Ammon's horn (tissue), 1 donor: ENCODE data around the gene ADGRG3.

ENCODE experiments used
- DNase-seq: peaks from one replicate; pipeline ENCODE4 v3.0.0-alpha.2; 2016; ENCODE audit warnings: low spot score

The ADGRG3 gene

DNA sequence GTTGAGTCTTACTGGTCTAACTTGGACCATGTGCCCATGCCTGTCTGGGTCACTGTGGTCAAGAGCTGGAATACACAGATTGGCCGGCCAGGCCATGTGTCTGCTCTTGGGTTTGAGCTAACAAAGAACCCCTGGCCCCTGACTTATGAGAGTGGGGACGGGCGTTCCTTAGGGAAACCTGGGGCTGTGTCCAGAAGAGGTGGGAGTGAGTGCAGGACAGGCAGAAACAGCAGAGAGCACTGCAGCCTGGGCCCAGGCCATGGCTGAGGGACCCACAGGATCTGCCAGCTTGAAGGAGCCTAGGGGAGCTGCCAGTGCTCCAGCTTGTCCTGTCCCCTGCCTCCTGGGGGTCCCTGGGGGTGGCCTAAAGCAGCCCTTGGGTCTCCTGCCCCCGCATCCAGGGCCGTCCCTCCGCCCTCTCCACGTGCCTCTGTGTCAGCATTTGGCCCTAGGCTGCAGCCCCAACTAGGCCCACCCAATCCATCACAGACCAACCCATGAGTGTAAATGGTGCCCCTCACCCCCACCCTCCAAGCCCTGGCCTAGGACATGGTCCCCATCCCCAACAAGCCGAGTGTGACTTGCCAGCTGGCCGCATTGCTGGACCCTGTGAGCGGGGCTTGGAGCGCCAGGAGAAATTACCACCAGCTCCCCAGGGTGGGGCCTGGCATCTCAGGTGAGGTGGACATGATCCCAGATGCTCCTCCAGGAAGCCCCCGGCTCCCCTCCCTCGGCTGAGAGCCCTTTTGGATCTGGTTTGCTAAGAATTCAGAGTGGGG, 14.0 kb downstream of the ADGRG3 start:
- DNase-seq = no peak

DNA sequence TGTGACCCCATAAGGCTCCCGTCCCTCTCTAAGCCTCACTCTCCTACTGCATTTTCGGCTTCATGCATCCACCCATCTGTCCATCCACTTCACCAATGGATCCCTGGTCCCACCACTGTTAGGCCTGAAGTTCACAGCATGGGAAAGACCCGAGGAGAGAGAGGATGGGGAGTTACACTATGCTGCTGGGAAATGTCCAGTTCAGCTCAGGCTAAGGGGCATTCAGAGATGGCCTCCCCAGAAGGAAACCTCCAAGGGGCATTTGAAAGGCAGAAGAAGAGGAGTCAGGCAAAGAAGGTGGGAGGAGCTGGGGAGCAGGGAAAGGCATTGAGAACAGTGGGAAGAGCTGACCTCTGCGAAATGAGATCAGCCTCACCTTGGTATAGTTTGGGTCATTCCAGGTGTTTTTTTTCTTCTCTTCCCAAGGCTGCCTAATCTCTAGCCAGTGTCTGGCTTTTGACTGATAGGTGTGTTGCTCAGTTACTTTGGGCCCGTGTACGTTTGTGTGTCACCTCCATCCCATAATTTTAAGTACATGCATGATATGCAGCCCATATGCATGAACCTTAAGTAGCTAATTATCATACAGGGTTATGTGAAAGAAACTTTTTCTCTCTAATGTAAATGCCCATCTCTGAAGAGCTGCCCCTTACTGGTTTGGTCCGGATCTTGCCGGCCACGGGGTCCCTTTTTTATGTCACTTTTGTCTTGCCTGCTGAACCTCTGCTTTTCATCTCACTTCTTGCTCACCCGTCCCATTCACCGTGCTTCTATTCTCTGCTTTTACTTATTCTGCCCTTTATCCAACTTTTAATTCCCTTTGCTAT, 14.9 kb downstream of the ADGRG3 start:
- DNase-seq = no peak

DNA sequence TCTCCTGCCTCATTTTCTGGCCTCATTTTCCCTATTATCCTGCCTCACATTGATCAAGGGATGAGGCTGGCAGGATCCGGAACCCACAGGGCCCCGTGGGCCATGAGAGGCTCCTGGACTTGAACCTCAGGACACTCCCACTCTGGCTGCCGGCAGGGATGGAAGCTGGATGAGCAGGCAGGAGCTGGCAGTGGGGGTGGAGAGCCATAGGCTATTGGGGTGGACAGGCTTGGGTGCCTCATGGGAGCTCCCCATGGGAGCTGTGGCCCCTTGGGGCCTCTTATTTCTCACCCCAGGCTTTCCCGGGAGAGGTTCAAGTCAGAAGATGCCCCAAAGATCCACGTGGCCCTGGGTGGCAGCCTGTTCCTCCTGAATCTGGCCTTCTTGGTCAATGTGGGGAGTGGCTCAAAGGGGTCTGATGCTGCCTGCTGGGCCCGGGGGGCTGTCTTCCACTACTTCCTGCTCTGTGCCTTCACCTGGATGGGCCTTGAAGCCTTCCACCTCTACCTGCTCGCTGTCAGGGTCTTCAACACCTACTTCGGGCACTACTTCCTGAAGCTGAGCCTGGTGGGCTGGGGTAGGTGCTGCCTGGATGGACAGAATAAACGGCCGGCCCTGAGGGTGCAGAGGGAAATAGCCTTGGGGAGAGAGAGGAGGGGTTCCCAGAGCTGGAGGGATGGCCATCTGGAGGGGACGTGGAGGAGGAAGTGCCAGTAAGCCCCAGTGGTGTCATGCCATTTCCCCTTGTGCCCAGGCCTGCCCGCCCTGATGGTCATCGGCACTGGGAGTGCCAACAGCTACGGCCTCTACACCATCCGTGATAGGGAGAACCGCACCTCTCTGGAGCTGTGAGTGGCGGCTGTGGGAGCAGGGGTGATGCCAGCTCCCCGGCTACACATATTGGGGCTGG, 15.8 kb downstream of the ADGRG3 start:
- DNase-seq = no peak

DNA sequence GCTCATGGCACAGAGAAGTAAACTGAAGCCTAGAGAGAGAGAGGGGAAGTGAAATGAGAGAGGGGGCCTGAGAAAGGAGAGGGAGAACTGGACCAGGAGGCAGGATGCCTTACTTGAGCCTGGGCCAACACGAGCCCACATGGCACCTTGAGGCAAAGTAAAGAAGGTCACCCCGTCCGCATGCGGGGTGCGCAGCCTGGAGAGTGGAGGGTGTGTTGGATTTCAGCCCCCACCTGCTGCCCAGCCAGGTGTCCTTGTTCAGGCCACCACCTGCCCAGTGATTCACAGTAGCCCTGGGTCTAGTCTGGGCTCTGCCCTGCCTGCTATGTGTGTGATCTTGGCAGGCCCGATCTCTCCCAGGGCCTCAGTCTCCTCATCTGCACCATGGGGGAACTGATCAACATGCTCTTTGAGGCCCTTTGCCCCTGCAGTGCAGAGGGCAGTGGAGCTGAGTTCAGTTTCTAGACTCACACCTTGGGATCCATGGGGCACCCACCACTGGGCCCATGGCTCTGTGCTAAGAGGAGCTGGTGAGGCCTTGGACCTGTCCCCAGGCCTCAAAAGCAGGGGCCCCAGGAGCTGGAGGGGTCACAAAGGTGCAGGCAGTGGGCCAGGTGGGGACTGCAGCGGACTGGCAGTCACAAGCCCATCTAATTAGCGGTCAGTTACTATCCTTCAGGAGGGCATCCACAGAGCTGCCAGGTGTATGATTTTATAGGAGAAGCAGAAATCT, 16.7 kb downstream of the ADGRG3 start:
- DNase-seq = no peak

DNA sequence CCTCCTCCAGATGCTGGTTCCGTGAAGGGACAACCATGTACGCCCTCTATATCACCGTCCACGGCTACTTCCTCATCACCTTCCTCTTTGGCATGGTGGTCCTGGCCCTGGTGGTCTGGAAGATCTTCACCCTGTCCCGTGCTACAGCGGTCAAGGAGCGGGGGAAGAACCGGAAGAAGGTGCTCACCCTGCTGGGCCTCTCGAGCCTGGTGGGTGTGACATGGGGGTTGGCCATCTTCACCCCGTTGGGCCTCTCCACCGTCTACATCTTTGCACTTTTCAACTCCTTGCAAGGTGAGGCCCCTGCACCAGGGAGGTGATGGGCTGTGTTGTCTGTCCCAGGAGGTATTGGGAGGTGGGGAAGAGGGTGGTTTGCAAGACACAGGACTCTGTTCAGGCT, 17.5 kb downstream of the ADGRG3 start:
- no peak for DNase-seq

DNA sequence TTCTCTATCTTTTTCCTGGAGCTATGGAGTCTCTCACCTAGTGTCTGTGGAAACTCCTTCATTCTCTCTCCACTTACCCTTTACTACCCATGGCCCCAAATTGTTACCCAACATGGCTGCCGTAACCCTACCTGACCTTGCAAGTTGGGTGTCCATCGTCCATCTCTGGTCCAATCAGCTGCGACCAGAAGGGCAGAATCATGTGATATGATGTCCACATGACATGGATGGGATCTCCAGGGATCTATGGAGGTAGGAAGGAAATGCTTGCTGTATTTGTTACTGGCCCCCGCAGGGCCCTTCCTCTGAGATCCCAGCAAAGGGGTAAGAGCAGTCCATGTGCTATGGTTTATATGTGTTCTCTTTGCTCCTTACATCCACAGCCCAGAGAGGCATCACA, 18.5 kb downstream of the ADGRG3 start:
- no peak for DNase-seq

DNA sequence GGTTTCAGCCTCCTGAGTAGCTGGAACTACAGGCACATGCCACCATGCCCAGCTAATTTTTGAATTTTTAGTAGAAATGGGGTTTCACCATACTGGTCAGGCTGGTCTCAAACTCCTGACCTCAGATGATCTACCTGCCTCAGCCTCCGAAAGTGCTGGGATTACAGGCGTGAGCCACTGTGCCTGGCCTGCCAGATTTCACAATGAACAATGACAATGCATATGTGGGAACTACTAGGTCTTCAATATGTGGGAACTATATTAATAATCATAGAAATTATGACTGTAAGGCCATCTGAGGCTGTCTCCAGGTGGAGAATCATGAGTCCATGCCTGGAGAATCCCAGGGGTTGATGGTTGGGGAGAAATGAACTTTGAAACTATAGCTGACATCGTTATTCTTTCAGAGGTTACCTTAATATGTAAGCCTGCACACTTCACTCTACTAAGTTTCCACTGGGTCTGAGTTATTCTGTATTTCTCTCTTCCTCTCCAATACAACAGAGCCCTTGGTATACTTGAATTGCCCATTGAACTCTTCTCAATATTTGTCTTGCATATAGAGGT, 19.3 kb downstream of the ADGRG3 start:
- DNase-seq = no peak

DNA sequence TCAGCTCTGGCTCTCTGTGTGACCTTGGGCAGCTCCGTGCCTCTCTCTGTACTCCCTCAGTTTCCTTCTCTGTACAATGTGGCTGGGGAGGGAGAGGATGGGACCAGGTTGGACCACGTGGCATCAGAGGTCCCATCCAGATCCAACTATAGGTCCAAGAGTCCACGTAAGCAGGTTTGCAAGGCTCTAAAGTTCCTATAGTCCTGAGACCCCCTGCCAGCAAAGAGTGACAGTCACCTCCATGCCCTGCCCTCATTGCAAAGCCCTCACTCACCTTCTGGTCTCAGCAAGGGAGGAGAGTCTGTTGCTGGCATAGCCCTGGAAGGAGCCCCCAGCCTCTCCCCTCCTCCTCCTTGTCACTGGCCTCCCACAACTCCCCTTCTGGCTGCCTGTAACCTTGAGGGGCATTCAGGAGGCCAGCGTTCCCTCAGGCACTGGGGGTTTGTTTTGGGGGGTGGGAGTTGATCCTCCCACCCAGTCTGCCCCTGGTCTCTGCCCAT, 20.4 kb downstream of the ADGRG3 start:
- DNase-seq = no peak

DNA sequence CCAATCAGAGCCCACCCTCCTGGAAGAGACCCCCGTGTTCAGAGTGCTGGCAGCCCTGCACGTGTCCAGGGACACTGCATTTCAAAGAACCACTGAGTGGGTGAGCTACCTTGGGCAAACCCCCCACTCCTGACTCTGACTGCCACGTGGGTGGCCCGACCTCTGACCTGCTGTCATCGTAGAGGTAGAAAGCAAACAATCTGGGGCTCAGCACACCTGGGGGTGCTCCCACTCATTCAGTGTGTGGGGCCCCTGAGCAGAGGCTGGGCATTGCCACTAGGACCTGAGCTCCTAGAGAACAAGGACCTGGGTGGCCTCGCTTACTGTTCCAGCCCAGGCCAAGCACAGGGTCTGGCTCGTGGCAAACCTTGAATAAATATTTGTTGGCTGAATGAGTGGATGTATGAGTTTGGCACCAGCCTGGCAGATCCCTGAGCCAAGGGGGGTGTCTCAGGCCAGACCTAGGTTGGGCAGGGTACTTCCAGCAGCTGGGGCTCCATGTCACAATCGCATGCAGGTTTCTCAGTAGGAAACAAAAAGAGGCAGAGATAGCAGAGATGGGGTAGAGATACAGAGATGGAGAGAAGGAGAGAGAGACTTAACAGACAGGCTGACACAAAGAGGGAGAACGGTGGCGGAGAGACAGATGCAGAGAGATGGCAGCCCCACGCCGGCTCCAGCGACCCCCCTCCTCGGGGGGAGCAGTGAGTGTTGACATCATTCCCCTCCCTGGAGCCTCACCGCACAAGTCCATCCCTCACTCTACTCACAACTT, 21.1 kb downstream of the ADGRG3 start:
- no peak for DNase-seq

DNA sequence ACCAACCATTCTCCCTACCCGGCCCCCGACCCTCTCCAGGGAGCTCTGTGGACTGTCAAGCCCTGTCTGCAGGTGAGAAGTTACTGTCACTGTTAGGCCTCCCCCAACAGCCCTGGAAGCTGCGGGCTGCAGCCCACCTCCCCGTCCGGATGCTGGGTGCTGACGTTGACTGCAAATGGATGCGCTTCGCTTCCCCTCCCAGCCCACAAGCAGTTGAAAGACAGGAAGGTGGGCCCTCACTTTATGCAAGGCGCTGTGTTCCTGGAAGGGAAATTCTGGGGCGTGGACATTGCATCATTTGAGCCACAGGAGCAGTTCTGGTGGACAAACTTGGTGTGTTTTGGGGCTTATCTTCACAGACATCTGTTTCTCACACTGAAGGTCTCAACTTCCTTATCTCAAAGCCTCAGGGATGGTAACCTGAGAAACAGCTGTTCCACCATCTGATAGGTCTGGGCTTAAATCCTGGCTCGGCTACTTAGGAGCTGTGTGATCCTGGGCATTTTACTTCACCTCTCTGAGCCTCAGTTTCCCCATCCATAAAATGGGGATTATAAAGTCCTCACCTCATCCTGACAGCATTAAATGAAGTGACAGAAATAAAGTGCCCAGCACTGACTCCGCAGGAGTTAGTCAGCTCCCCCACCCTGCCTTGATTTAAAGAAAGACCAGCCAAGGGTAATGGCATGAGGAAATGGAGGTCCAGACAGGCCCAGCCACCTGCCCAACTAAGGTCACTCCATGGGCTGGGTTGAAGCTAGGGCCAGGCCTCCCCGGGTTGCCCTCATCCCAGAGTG, 21.9 kb downstream of the ADGRG3 start:
- no peak for DNase-seq

DNA sequence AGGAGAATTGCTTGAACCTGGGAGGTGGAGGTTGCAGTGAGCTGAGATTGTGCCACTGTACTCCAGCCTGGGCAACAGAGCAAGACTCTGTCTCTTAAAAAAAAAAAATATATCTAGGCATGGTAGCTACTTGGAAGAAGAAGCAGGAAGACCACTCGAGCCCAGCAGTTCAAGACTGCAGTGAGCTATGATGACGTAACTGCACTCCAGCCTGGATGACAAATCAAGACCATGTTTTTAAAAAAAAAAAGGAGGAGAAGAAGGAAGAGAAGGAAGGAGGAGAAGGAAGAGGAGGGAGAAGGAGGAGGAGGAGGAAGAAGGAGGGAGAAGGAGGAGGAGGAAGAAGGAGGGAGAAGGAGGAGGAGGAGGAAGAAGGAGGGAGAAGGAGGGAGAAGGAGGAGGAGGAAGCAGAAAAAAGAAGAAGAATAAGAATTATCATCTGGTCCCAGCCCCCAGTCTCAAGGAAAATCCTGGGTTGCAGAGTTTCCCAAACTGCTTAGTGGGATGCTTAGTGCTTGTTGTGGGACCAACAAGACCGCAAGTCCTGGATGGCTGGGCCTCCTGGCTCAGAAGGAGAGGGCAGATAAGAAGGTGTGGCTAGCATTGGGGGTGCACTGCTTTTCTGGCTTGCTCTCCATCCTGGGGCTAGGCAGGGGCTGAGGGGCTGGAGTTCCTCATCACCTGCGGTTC, 22.8 kb downstream of the ADGRG3 start:
- DNase-seq = no peak

DNA sequence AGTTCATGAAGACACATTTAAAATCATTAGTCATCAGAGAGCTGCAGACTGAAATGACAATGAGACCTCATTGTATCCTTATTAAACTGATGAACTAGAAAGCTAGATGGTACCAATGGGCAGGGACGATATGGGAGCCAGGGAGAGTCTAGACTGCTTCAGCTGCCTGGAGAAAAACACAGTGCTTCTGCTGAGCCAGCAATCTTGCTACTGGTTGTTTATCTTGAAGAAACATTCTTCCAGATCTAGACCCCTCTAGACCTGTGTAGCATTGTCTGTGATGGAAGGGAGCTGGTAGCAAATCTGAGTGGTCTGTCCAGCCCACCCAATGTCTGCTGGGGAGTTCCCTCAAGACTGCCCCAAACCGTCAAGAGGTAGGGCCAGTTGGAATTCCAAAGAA, 24.5 kb downstream of the ADGRG3 start:
- no peak for DNase-seq

DNA sequence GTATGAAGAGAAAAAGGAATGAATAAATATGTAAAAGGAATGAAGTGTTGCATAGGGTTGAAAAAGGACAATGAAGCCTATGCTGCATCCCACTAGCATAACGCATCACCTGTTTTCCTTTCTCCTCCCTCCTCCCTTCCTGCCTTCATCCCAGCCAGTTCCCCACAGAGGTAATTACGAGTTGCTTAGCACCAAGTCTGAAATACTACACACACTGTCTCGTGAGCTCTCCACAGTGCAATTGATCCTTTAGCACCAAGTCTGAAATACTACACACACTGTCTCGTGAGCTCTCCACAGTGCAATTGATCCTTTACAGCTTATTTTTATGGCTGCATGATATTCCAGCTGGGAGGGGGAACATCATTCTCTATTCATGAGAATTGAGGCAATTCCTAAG, 25.4 kb downstream of the ADGRG3 start:
- no peak for DNase-seq

DNA sequence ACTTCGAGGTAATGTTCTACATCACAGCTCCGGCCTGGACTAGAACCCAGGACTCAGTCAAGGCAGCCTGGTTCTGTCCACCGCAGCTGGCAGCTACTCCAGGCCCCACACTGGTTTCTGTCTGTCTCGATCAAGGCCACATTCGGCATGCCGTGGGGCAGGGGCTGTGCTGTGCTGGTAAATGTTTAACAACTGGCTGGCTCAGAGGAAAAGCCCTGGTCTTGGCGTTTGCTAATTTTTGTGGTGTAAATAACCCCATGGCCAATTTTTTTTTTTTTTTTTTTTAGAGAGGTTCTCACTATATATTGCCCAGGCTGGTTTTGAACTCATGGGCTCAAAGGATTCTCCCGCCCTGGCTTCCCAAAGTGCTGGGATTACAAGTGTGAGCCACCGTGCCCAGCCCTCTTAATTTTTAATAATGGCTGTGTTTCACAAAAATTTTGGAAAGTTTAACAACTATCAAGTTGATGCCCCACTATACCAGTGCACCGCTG, 26.2 kb downstream of the ADGRG3 start:
- DNase-seq = no peak

DNA sequence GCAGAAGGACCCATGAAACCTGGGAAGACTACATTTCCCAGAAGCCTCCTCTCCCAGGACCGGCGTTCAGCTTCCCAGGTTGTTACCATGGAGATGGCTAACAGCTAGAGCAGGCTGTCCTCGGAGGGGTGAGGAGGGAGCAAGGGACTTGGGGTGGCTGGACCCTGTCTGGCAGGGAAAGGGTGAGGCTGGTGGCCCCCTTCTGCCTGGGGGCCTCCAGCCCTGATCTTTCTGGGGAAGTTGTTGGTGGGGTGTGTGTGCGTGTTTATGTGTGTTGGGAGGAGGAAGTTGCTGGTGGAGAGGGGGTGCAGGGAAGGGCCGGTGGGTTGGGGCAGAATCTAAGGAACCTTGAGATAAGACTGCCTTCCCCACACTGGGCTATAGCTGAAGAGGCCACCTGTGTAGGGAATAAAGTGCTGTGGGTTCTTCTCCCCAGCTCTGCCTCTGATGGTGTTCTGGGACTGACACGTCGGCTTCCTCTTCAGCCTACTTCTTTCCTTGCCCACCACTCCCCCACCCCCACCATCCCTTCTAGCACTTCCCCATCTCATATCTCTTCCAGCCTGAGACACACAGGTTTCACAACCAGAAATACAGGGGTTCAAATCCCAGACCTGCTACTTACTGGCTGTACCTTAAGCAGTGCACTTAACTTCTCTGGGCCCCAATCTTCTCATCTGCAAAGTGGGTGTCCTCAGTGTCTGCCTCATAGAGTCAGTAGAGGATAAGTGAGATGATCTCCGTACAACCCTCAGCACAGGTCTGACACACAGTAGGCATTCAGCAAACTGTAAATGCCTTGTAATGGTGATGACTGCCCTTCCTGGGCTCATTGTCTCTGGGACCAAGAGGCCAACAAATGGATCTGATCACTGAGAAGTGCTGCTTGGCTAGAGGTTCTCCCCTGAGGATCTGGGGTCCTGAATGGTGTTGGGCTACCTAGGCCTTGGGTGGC, 26.9 kb downstream of the ADGRG3 start, which contains the start of gene DRC7:
TSS of gene DRC7 (plus strand) at position 82 of the 955 bp plus-strand sequence. CDS start 3,144 bp downstream, outside the sequence.
- DNase-seq = peak; percentile 79

DNA sequence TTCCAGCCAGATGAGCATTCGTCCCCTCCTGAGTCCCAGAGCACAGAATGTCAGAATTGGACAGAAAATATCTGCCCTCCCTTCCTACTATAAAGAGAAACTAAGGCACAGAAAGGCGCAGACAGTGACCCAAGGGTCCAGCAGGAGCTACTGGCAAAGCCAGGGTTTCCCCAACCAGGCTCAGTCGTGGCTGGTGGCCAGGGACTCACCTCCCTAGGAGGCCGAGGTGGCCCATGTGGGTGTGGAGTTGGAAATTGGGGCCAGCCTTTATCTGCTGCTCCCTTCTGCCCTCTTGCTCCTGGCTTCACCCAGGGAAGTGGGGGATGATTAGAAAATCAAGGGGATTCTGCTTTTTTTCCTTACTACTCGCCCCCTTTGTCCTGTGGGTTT, 27.6 kb downstream of the ADGRG3 start:
- no peak for DNase-seq

DNA sequence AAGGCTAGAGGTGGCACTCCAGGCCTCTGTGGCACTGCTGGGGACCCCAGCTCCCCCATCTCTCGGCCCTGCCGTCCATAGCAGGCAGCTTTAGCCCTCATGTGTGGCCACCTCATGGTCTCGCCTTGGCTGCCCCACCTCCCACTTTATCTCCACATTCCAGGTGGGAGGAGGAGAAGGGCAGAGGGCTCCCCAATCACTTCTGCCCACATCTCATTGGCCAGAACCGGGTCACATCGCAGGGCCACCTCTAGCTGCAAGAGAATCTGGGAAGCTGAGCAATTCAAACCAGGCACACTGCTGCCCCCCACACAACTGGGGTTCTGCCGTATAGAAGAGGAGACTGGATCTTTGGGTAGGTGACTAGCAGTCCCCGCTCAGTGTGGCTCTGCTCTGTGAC, 28.1 kb downstream of the ADGRG3 start:
- DNase-seq = no peak
